CD4-positive, alpha-beta T cell treated with Interferon gamma for 1 hour (primary cell): Measurements from ENCODE around the gene ZNF654.
"Not testable (repeated sequence)": the region's sequence is repeated elsewhere in the genome, so short reads cannot be mapped to it uniquely, and the experiment has no call there.

Experiments used
- DNase-seq: peaks from one replicate; pipeline ENCODE4 v3.0.0-alpha.2; 2020

Gene ZNF654

GRCh38 chr3:88061746-88062145, 2.7 kb downstream of the ZNF654 start:
- no peak for DNase-seq

- DNase-seq = no peak
Measured at GRCh38 chr3:88075072-88075471, 16.0 kb downstream of the ZNF654 start.

DNA sequence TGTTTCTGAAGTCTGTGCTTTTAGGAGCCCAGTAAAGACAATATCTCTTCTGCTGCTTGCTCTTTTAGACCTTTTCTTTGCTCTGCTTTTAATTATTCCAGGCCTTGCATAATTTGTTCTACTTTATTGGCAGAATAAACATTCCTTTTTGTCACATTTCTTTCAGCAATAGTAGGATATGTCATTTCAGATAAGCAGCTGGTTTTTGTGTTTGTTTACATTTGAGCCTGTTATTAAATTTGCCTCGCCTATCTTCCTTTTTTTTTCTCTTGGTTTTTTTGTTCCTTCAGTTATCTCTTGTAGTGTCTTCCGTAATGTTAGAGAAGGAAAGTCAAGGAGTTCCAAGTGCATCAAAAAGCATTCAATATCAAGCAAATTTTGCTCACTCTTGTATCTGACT, 16.4 kb downstream of the ZNF654 start:
- DNase-seq = no peak

- DNase-seq = no peak
Measured at GRCh38 chr3:88076712-88077111, 17.7 kb downstream of the ZNF654 start.

- DNase-seq = no peak
Measured at GRCh38 chr3:88078932-88079331, 19.9 kb downstream of the ZNF654 start.

- no peak for DNase-seq
Measured at GRCh38 chr3:88082854-88083253, 23.8 kb downstream of the ZNF654 start.

GRCh38 chr3:88084097-88084501, 25.0 kb downstream of the ZNF654 start:
- no peak for DNase-seq

DNA sequence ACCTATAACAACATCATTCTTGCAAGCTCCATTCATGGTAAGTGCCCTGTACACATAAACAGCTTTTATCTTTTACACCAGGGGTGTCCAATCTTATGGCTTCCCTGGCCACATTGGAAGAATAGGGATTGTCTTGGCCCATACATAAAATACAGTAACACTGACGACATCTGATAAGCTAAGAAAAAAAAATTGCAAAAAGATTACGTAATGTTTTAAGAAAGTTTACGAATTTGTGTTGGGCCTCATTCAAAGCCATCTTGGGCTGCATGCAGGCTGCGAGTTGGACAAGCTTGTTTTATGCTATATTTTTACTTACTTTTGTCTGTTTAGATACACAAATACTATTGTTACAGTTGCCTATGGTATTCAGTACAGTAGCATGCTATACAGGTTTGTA, 31.6 kb downstream of the ZNF654 start:
- no peak for DNase-seq

- no peak for DNase-seq
Measured at GRCh38 chr3:88092270-88092669, 33.2 kb downstream of the ZNF654 start.

GRCh38 chr3:88093266-88093665, 34.2 kb downstream of the ZNF654 start:
- no peak for DNase-seq

- no peak for DNase-seq
Measured at GRCh38 chr3:88101142-88101541, 42.1 kb downstream of the ZNF654 start.

GRCh38 chr3:88105325-88105724, 46.3 kb downstream of the ZNF654 start:
- DNase-seq = no peak

DNA sequence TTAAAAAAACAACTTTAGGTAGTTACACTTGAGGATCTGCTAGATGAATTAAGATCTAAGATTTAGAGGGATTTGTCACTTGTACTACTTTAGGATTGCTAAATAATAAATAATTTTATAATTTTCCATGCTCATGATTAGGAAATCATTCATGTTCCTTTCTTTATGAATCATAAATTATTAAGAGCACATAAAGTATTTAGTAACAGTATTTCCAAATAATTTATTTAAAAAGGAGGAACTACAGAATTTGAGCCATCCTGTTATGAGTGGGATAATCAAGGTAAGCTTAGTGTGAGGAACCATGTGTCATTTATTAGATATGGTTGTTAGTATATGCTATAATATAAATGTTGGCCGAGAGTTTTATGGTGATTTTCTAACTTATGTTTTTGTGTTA, 53.2 kb downstream of the ZNF654 start:
- DNase-seq = no peak

DNA sequence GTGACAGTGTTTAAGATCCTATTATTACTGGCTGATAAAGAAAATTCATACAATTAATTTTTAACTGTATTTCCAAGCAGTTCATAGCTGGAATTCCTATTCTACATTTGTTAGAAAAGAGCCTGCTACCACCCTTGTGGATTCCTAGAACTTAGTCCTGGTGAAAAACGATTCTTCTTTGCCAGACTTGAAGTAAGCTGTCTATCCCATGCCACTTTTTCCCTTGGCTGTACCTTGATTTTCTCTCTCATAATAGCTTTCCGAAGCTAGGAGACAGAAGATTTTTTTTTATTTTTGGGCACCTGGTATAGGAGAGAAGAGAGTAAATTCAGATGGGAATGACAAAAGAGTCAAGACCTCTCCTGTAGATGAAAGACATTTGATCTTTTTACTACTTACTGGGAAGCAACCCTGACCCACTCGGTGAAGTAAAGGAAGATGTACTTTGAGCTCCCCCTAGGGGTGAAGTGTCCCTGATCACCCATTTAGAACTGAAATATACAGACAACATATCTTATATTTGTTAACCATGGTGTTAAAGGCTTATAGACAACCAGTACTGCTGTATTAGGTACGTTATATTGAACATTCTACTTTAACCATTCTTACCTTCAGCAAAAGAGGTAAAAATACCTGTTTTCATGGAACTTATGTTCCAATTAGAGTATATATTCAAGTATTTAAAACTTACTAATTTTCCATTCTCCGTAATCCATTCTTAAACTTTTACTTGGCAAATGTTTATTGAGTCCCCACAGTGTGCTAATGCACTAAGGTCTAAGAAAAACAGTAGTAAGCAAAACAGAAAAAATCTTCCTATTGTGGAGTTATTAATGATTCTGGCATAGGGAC, 54.5 kb downstream of the ZNF654 start:
- DNase-seq = peak; percentile 37

DNA sequence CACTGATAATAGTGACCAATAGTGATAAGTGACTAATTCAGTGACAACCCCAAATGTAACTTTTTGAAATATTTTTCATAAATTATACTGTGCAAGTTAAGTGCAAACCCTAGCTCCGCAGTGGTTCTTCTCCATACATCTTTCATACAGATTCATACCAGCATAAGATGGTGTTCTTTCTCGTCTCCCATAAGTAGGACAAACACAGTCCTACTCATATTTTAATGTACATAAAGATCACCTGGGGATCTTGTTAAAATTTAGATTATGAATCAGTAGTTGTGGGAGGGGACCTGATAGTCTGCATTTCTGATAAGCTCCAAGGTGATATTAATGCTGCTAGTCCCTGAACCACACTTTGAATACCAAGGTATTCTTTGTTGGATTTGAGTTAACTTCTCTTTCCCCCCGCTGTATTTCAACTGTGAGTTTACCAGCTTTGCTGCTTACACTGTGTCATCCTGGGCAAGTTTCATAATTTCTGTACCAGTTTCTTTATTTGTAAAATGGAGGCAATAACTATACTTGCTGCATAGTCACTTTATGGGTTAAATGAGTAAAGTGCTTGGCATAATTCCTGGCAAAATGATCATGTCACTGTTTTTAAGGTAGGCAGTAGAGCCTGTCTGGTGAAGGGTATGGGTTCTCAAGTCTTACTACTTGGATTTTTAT, 56.0 kb downstream of the ZNF654 start:
- no peak for DNase-seq

GRCh38 chr3:88117683-88118082, 58.6 kb downstream of the ZNF654 start:
- no peak for DNase-seq

- not testable (repeated sequence) for DNase-seq
Measured at GRCh38 chr3:88118603-88119002, 59.5 kb downstream of the ZNF654 start.

GRCh38 chr3:88123526-88123925, 64.5 kb downstream of the ZNF654 start:
- DNase-seq = no peak

GRCh38 chr3:88131695-88132094, 72.6 kb downstream of the ZNF654 start:
- no peak for DNase-seq

GRCh38 chr3:88132894-88133293, 73.8 kb downstream of the ZNF654 start:
- DNase-seq = no peak

DNA sequence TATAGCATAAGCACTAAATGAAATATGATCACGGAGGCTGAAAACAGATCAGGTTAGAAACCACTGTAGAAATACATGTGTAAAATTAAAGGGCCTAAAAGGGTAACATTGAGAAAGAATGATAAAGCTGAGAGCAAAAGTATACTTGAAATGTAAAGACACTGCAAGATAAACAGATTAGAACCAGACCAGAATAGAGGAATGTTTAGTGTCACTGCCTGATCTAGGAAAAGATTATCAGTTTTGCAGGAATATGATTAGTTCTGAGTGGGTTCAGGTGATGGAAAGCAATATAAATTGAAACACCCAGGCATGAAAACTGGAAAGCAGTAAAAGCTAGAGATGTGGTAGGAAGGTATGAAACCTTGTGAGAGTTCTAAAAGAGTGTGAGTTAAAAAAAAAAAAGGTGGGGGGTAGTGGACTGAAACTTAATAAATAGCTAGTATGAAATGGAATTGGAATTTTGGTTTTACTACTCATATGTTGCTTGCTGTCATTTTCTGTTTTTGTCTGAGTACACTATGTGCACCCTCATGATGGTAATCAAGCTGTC, 74.7 kb downstream of the ZNF654 start:
- DNase-seq = no peak

GRCh38 chr3:88137836-88138235, 78.8 kb downstream of the ZNF654 start:
- no peak for DNase-seq

- DNase-seq = no peak
Measured at GRCh38 chr3:88141458-88142083, 82.5 kb downstream of the ZNF654 start.
